ENCODE results near the gene BRF1. TPM values are rescaled to one million over a fixed set of nuclear protein-coding genes. Genes with fewer than 3 reads are reported as not detected.

The BRF1 gene
- total and polyA plus RNA-seq, 2 donors from 2014 or later, result 19.3 to 34.1 TPM

- Histone ChIP-seq H3K36me3 (ENCODE audit: control insufficient read depth in 2 of 3, insufficient read depth in 3 of 3, low read length in 3 of 3) (peaks cover 0 to 13% (median 0%) of the 10 kb centered on the region in 3 donors), H3K27me3 (ENCODE audit: control insufficient read depth, insufficient read depth, low read length) (no peaks in the 10 kb centered on the region), H3K27ac (ENCODE audit: low read depth in 2 of 2, low read length in 2 of 2) (no peak overlapping the region), H3K9ac (ENCODE audit: low read length in 3 of 3) (no peak overlapping the region), H3K4me1 (ENCODE audit: control insufficient read depth in 2 of 3, insufficient read depth in 2 of 3, low read depth in 1 of 3, low read length in 3 of 3) (peaks cover 0 to 6% (median 0%) of the 10 kb centered on the region in 3 donors), H3K9me3 (ENCODE audit: control insufficient read depth in 2 of 3, insufficient read depth in 1 of 3, low read length in 3 of 3) (no peaks in the 10 kb centered on the region), H3K4me3 (ENCODE audit: low read length in 3 of 3) (no peak overlapping the region)
- DNase-seq (no peak), FAIRE-seq (no peak)
- no peak for TF ChIP-seq CTCF (IDR thresholded peaks at IDR 0.05; ENCODE audit: borderline replicate concordance, extremely low read depth, insufficient read depth)
- intact Hi-C loops (cut with DNase I), result no loop called here
Observed at GRCh38 chr14:105283899-105284298, 16.9 kb downstream of the BRF1 start.

GRCh38 chr14:105283028-105283427, 17.8 kb downstream of the BRF1 start:
- peaks cover 0 to 6% (median 0%) of the 10 kb centered on the region in 3 donors for H3K4me1 ChIP-seq (ENCODE audit: control insufficient read depth in 2 of 3, insufficient read depth in 2 of 3, low read depth in 1 of 3, low read length in 3 of 3)
- FAIRE-seq, result no peak
- no peaks in the 10 kb centered on the region for H3K27me3 ChIP-seq (ENCODE audit: control insufficient read depth, insufficient read depth, low read length)
- no peak for DNase-seq
- no peak overlapping the region for H3K4me3 ChIP-seq (ENCODE audit: low read length in 3 of 3)
- peaks cover 0 to 13% (median 0%) of the 10 kb centered on the region in 3 donors for H3K36me3 ChIP-seq (ENCODE audit: control insufficient read depth in 2 of 3, insufficient read depth in 3 of 3, low read length in 3 of 3)
- H3K9ac ChIP-seq (ENCODE audit: low read length in 3 of 3), result no peak overlapping the region
- intact Hi-C loops (cut with DNase I), result no loop called here
- no peaks in the 10 kb centered on the region for H3K9me3 ChIP-seq (ENCODE audit: control insufficient read depth in 2 of 3, insufficient read depth in 1 of 3, low read length in 3 of 3)
- TF ChIP-seq CTCF (IDR thresholded peaks at IDR 0.05; ENCODE audit: borderline replicate concordance, extremely low read depth, insufficient read depth), result no peak
- no peak overlapping the region for H3K27ac ChIP-seq (ENCODE audit: low read depth in 2 of 2, low read length in 2 of 2)

- DNase-seq (no peak), FAIRE-seq (no peak)
- H3K27ac ChIP-seq (ENCODE audit: low read depth in 2 of 2, low read length in 2 of 2), result no peak overlapping the region
- peaks cover 0 to 13% (median 0%) of the 10 kb centered on the region in 3 donors for H3K36me3 ChIP-seq (ENCODE audit: control insufficient read depth in 2 of 3, insufficient read depth in 3 of 3, low read length in 3 of 3)
- H3K9ac ChIP-seq (ENCODE audit: low read length in 3 of 3), result no peak overlapping the region
- no peaks in the 10 kb centered on the region for H3K9me3 ChIP-seq (ENCODE audit: control insufficient read depth in 2 of 3, insufficient read depth in 1 of 3, low read length in 3 of 3)
- H3K27me3 ChIP-seq (ENCODE audit: control insufficient read depth, insufficient read depth, low read length), result no peaks in the 10 kb centered on the region
- intact Hi-C loops (cut with DNase I), result no loop called here
- TF ChIP-seq CTCF (IDR thresholded peaks at IDR 0.05; ENCODE audit: borderline replicate concordance, extremely low read depth, insufficient read depth), result no peak
- peaks cover 0 to 6% (median 0%) of the 10 kb centered on the region in 3 donors for H3K4me1 ChIP-seq (ENCODE audit: control insufficient read depth in 2 of 3, insufficient read depth in 2 of 3, low read depth in 1 of 3, low read length in 3 of 3)
- H3K4me3 ChIP-seq (ENCODE audit: low read length in 3 of 3), result no peak overlapping the region
Observed at GRCh38 chr14:105282098-105282725, 18.6 kb downstream of the BRF1 start.

All from kidney (tissue), 14 donors.